ENCODE results near the gene ATP6V0C.

Gene ATP6V0C

GRCh38 chr16:2487903-2488531, 25.7 kb upstream of the ATP6V0C start:
- no peak for DNase-seq (ENCODE audit: low read depth, low spot score)
- no peak overlapping the region for H3K27ac ChIP-seq

GRCh38 chr16:2489581-2489980, 24.2 kb upstream of the ATP6V0C start:
- no peak overlapping the region for H3K27ac ChIP-seq
- no peak for DNase-seq (ENCODE audit: low read depth, low spot score)

GRCh38 chr16:2490190-2491105, 23.3 kb upstream of the ATP6V0C start:
- no peak overlapping the region for H3K27ac ChIP-seq
- no peak for DNase-seq (ENCODE audit: low read depth, low spot score)

- no peak for DNase-seq (ENCODE audit: low read depth, low spot score)
- H3K27ac ChIP-seq = no peak overlapping the region
Measured at GRCh38 chr16:2492292-2492691, 21.5 kb upstream of the ATP6V0C start.

- no peak for DNase-seq (ENCODE audit: low read depth, low spot score)
- no peak overlapping the region for H3K27ac ChIP-seq
Measured at GRCh38 chr16:2493605-2494004, 20.1 kb upstream of the ATP6V0C start.

GRCh38 chr16:2494616-2495015, 19.1 kb upstream of the ATP6V0C start:
- no peak for DNase-seq (ENCODE audit: low read depth, low spot score)
- no peak overlapping the region for H3K27ac ChIP-seq

- no peak overlapping the region for H3K27ac ChIP-seq
- no peak for DNase-seq (ENCODE audit: low read depth, low spot score)
Measured at GRCh38 chr16:2495041-2495440, 18.7 kb upstream of the ATP6V0C start.

- DNase-seq (ENCODE audit: low read depth, low spot score) = no peak
- no peak overlapping the region for H3K27ac ChIP-seq
Measured at GRCh38 chr16:2496223-2497115, 17.3 kb upstream of the ATP6V0C start.

GRCh38 chr16:2497116-2497630, 16.6 kb upstream of the ATP6V0C start:
- DNase-seq (ENCODE audit: low read depth, low spot score) = no peak
- H3K27ac ChIP-seq = no peak overlapping the region

- DNase-seq (ENCODE audit: low read depth, low spot score) = no peak
- no peak overlapping the region for H3K27ac ChIP-seq
Measured at GRCh38 chr16:2497695-2498484, 15.9 kb upstream of the ATP6V0C start.

- H3K27ac ChIP-seq = no peak overlapping the region
- peak; percentile 43 for DNase-seq (ENCODE audit: low read depth, low spot score)
Measured at GRCh38 chr16:2498531-2499253, 15.1 kb upstream of the ATP6V0C start.

- H3K27ac ChIP-seq = no peak overlapping the region
- no peak for DNase-seq (ENCODE audit: low read depth, low spot score)
Measured at GRCh38 chr16:2499454-2499853, 14.3 kb upstream of the ATP6V0C start.

- H3K27ac ChIP-seq = no peak overlapping the region
- DNase-seq (ENCODE audit: low read depth, low spot score) = no peak
Measured at GRCh38 chr16:2499890-2500429, 13.8 kb upstream of the ATP6V0C start.

GRCh38 chr16:2500430-2500917, 13.3 kb upstream of the ATP6V0C start:
- no peak for DNase-seq (ENCODE audit: low read depth, low spot score)
- no peak overlapping the region for H3K27ac ChIP-seq

- no peak for DNase-seq (ENCODE audit: low read depth, low spot score)
- no peak overlapping the region for H3K27ac ChIP-seq
Measured at GRCh38 chr16:2500918-2501750, 12.6 kb upstream of the ATP6V0C start.

- no peak for DNase-seq (ENCODE audit: low read depth, low spot score)
- no peak overlapping the region for H3K27ac ChIP-seq
Measured at GRCh38 chr16:2501946-2502895, 11.5 kb upstream of the ATP6V0C start.

GRCh38 chr16:2505695-2506094, 8.1 kb upstream of the ATP6V0C start:
- H3K27ac ChIP-seq = no peak overlapping the region
- no peak for DNase-seq (ENCODE audit: low read depth, low spot score)
